Panc1 (cell line): Measurements from ENCODE around the gene MTERF4. TPM values are rescaled to one million over a fixed set of nuclear protein-coding genes. Genes with fewer than 3 reads are reported as not detected.

Experiments
- ATAC-seq: fragments of 200-7000 bp; cut with Tn5 transposase; 2 replicates; pipeline ENCODE4 v1.9.1; 2020; ENCODE audit warnings: mild to moderate bottlenecking, moderate library complexity
- BruUV-seq: library from RNA; stranded (reverse); fragments of 400-500 nt; replicated peaks from 2 replicates; lab custom pipeline; 2021; lab: Mats Ljungman, UMichigan
- CTCF ChIA-PET: fragments of 300-600 bp; sonication (Branson Sonifier 250); formaldehyde crosslinking; loops from one replicate; lab custom pipeline; 2022; ENCODE audit warnings: antibody characterized with exemption; lab: Charles Lee
- POLR2A ChIA-PET: fragments of 300-600 bp; sonication (Branson Sonifier 250); formaldehyde crosslinking; loops from one replicate; lab custom pipeline; 2022; ENCODE audit warnings: antibody characterized with exemption; lab: Charles Lee
- DNase-seq: peaks from one replicate; pipeline ENCODE4 v3.0.0-alpha.2; 2010; ENCODE audit warnings: low read depth, low spot score
- H3K27ac ChIP-seq: 2 replicates; pipeline ENCODE4 v1.5.1; 2011; ENCODE audit warnings: mild to moderate bottlenecking, low read length, inconsistent platforms
- H3K27me3 ChIP-seq: fragments of 200-500 bp; sonication (Bioruptor generic); 2 replicates; pipeline ENCODE4 v1.6.0; 2014; ENCODE audit warnings: low read length, inconsistent platforms; ENCODE audit not compliant: control insufficient read depth, insufficient read depth
- H3K36me3 ChIP-seq: fragments of 200-500 bp; sonication (Bioruptor generic); 2 replicates; pipeline ENCODE4 v1.5.1; 2014; ENCODE audit warnings: inconsistent platforms, mild to moderate bottlenecking, low read length, moderate library complexity; ENCODE audit not compliant: control insufficient read depth, insufficient read depth
- H3K4me1 ChIP-seq: 2 replicates; pipeline ENCODE4 v1.5.1; 2011; ENCODE audit warnings: inconsistent platforms, mild to moderate bottlenecking, low read length, moderate library complexity; ENCODE audit not compliant: control insufficient read depth, insufficient read depth
- H3K4me3 ChIP-seq, 2 experiments: 2 replicates each; pipeline ENCODE4 v1.5.1; 2011 to 2012; ENCODE audit warnings: low read depth in 2 of 2, low read length in 2 of 2, mild to moderate bottlenecking in 2 of 2, inconsistent platforms in 1 of 2, moderate library complexity in 1 of 2
- H3K9me3 ChIP-seq: fragments of 200-500 bp; sonication (Bioruptor generic); 2 replicates; pipeline ENCODE4 v1.5.1; 2014; ENCODE audit warnings: low read depth, mild to moderate bottlenecking, inconsistent platforms, low read length, moderate library complexity; ENCODE audit not compliant: control insufficient read depth, insufficient read depth
- POLR2AphosphoS5 ChIP-seq: IDR thresholded peaks from 2 replicates; pipeline ENCODE4 v1.6.1; 2012; ENCODE audit warnings: mild to moderate bottlenecking, low read depth, low read length, moderate library complexity
- SIN3A ChIP-seq: IDR thresholded peaks from 2 replicates; pipeline ENCODE4 v1.6.1; 2012; ENCODE audit warnings: low read depth, mild to moderate bottlenecking, low read length, moderate library complexity, borderline replicate concordance; ENCODE audit not compliant: insufficient read depth
- TCF7L2 ChIP-seq: IDR thresholded peaks from 2 replicates; pipeline ENCODE4 v1.6.1; 2011; ENCODE audit warnings: mild to moderate bottlenecking, low read depth, low read length, inconsistent platforms
- in situ Hi-C: cut with HindIII; loops from 2 replicates; pipeline ENCODE4 v1.10.0; 2016; ENCODE audit warnings: low sequenced_read_pairs, low pct_unique_long_range_greater_than_20kb
- intact Hi-C: fragments of 100-400 bp; cut with micrococcal nuclease; formaldehyde crosslinking; loops from one replicate; pipeline ENCODE4 v1.10.0; 2022; ENCODE audit not compliant: unreplicated experiment
- total RNA-seq: library from RNA; stranded (reverse); gene quantifications from one replicate; pipeline ENCODE4 v1.2.1, GENCODE V29; 2021; ENCODE audit not compliant: unreplicated experiment
- TF ChIP-seq, protein P1 (sequence below), 2 experiments: IDR thresholded peaks; 2 replicates each; pipeline ENCODE4 v1.6.1; 2011 to 2012; ENCODE audit warnings: low read depth in 2 of 2, control low read depth in 1 of 2, low read length in 1 of 2, mild to moderate bottlenecking in 1 of 2, moderate library complexity in 1 of 2; ENCODE audit not compliant: insufficient read depth in 1 of 2
- TF ChIP-seq, protein P2 (sequence below): fragments of 450-650 bp; IDR thresholded peaks from 2 replicates; pipeline ENCODE4 v1.5.1; 2017; ENCODE audit warnings: mild to moderate bottlenecking

Gene MTERF4
- total RNA-seq, 1 experiment from 2014 or later: 28.9 TPM

DNA sequence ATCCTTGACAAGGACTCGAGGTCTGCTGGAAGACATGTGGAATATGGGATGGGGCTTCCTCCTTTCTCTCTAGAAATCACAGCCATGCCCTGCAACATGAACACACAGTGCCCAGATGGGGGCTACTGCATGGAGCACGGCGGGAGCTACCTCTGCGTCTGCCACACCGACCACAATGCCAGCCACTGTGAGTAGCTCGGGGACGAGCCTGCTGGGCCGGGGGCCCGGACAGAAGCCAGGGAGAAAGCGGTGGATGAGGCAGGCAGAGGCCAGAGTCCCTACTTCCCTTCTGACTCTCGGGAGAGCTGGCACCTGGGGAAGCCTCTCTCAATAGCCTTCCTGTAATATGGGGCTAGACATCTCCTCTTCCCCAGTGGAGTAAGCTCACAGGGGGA, 53.1 kb downstream of the MTERF4 start:
- H3K4me1 ChIP-seq: no peaks in the 10 kb centered on the region
- no peaks in the 10 kb centered on the region for H3K36me3 ChIP-seq
- no peak overlapping the region for H3K27ac ChIP-seq
- DNase-seq (no peak), ATAC-seq (no peak)
- H3K9me3 ChIP-seq: no peaks in the 10 kb centered on the region
- no peak overlapping the region for H3K4me3 ChIP-seq
- BruUV-seq: no TSS peak
- no peak for TF ChIP-seq SIN3A
- TF ChIP-seq, protein P1, sequence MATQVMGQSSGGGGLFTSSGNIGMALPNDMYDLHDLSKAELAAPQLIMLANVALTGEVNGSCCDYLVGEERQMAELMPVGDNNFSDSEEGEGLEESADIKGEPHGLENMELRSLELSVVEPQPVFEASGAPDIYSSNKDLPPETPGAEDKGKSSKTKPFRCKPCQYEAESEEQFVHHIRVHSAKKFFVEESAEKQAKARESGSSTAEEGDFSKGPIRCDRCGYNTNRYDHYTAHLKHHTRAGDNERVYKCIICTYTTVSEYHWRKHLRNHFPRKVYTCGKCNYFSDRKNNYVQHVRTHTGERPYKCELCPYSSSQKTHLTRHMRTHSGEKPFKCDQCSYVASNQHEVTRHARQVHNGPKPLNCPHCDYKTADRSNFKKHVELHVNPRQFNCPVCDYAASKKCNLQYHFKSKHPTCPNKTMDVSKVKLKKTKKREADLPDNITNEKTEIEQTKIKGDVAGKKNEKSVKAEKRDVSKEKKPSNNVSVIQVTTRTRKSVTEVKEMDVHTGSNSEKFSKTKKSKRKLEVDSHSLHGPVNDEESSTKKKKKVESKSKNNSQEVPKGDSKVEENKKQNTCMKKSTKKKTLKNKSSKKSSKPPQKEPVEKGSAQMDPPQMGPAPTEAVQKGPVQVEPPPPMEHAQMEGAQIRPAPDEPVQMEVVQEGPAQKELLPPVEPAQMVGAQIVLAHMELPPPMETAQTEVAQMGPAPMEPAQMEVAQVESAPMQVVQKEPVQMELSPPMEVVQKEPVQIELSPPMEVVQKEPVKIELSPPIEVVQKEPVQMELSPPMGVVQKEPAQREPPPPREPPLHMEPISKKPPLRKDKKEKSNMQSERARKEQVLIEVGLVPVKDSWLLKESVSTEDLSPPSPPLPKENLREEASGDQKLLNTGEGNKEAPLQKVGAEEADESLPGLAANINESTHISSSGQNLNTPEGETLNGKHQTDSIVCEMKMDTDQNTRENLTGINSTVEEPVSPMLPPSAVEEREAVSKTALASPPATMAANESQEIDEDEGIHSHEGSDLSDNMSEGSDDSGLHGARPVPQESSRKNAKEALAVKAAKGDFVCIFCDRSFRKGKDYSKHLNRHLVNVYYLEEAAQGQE (IDR thresholded peaks at IDR 0.05; ENCODE audit: insufficient read depth in 1 of 2, low read depth in 2 of 2, low read length in 1 of 2): no peak
- no peak for TF ChIP-seq TCF7L2
- no peak for TF ChIP-seq POLR2AphosphoS5
- TF ChIP-seq, protein P2, sequence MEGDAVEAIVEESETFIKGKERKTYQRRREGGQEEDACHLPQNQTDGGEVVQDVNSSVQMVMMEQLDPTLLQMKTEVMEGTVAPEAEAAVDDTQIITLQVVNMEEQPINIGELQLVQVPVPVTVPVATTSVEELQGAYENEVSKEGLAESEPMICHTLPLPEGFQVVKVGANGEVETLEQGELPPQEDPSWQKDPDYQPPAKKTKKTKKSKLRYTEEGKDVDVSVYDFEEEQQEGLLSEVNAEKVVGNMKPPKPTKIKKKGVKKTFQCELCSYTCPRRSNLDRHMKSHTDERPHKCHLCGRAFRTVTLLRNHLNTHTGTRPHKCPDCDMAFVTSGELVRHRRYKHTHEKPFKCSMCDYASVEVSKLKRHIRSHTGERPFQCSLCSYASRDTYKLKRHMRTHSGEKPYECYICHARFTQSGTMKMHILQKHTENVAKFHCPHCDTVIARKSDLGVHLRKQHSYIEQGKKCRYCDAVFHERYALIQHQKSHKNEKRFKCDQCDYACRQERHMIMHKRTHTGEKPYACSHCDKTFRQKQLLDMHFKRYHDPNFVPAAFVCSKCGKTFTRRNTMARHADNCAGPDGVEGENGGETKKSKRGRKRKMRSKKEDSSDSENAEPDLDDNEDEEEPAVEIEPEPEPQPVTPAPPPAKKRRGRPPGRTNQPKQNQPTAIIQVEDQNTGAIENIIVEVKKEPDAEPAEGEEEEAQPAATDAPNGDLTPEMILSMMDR: no peak
- ChIA-PET CTCF (interaction anchor here (0.7 kb wide), 1 partner anchor 19 kb away, joined by 3 read pairs; no protein-coding TSS in a partner anchor), POLR2A (interaction anchor here (0.6 kb wide), 1 partner anchor 100 kb away, joined by 3 read pairs; no protein-coding TSS in a partner anchor)
- in situ Hi-C loops: no loop called here
- H3K27me3 ChIP-seq: no peaks in the 10 kb centered on the region
- intact Hi-C loops: no loop called here

DNA sequence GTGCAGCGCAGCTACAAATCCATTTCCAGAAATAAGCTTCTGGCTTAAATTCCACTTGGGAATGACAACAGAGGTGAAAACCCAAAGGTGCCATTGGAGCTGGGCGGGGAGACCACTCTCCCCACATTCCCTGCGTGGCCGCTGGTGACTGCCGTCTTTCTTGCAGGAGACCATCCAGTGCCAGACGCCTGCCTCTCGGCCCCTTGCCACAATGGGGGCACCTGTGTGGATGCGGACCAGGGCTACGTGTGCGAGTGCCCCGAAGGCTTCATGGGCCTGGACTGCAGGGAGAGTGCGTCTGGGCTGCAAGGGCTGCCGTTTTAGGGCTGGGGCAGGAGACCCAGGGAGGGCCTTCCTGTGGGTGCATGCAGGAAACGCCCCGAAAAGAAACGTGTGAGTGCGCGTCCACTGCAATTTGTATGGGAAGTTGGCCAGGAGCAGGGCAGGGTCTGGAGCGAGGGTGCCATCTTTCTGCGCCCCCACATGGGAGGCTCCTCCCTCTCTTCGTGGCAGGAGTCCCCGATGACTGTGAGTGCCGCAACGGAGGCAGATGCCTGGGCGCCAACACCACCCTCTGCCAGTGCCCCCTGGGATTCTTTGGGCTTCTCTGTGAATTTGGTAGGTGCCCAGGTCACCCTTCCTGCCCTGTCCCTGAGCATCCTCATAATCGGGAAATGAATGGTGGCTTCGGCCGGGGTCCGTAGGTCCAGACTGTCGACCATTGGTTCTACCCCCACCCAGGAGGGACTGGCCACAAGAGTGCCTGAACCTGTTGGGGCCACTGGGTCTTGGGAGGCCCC, 53.7 kb downstream of the MTERF4 start:
- TF ChIP-seq, protein P1 (IDR thresholded peaks at IDR 0.05; ENCODE audit: insufficient read depth in 1 of 2, low read depth in 2 of 2, low read length in 1 of 2): no peak
- no peak for TF ChIP-seq TCF7L2
- H3K27me3 ChIP-seq: no peaks in the 10 kb centered on the region
- H3K9me3 ChIP-seq: no peaks in the 10 kb centered on the region
- DNase-seq: no peak
- no peak overlapping the region for H3K4me3 ChIP-seq
- H3K36me3 ChIP-seq: no peaks in the 10 kb centered on the region
- H3K4me1 ChIP-seq: no peaks in the 10 kb centered on the region
- no TSS peak for BruUV-seq
- H3K27ac ChIP-seq: no peak overlapping the region
- ATAC-seq: no peak
- in situ Hi-C loops (no loop called here), intact Hi-C loops (no loop called here)
- ChIA-PET POLR2A (interaction anchor here (0.6 to 0.7 kb wide), 2 partner anchors 94 to 100 kb away, joined by 3 to 5 read pairs; no protein-coding TSS in a partner anchor), CTCF (interaction anchor here (0.7 kb wide), 1 partner anchor 19 kb away, joined by 3 read pairs; no protein-coding TSS in a partner anchor)
